ENCODE measurements around the gene EMD. TPM values are rescaled to one million over a fixed set of nuclear protein-coding genes. Genes with fewer than 3 reads are reported as not detected.
"Not testable (repeated sequence)": the region's sequence is repeated elsewhere in the genome, so short reads cannot be mapped to it uniquely, and the experiment has no call there.

EMD gene
- total RNA-seq, 1 donor, result 39.3 TPM

- H3K4me3 ChIP-seq (ENCODE audit: low read length), result no peak overlapping the region
- H3K9me3 ChIP-seq (ENCODE audit: low read depth, low read length), result no peaks in the 10 kb centered on the region
- H3K27me3 ChIP-seq (ENCODE audit: insufficient read depth, low read length), result no peaks in the 10 kb centered on the region
- H3K4me1 ChIP-seq (ENCODE audit: insufficient read depth, low read length), result peaks cover 39% of the 10 kb centered on the region
Measured at GRCh38 chrX:154373340-154374306, 5.5 kb upstream of the EMD start.

- peaks cover 39% of the 10 kb centered on the region for H3K4me1 ChIP-seq (ENCODE audit: insufficient read depth, low read length)
Measured at GRCh38 chrX:154374313-154375155, 4.6 kb upstream of the EMD start, which contains the start of gene FLNA. TSS of gene FLNA (minus strand) at chrX:154374634. CDS start at chrX:154371245, 3,389 bp downstream.

GRCh38 chrX:154375156-154375504 lies 4.0 kb upstream of the EMD start:
- peaks cover 44% of the 10 kb centered on the region for H3K4me1 ChIP-seq (ENCODE audit: insufficient read depth, low read length)

More at GRCh38 chrX:154374313-154375155, 4.6 kb upstream of the EMD start, which contains the start of gene FLNA:
- no peak within 1 kb of the TSS for H3K4me3 ChIP-seq (ENCODE audit: low read length)
- no peaks in the 10 kb centered on the region for H3K27me3 ChIP-seq (ENCODE audit: insufficient read depth, low read length)
- no peaks in the 10 kb centered on the region for H3K9me3 ChIP-seq (ENCODE audit: low read depth, low read length)

GRCh38 chrX:154376774-154377173 lies 2.3 kb upstream of the EMD start:
- Histone ChIP-seq H3K4me3 (ENCODE audit: low read length) (no peak overlapping the region), H3K4me1 (ENCODE audit: insufficient read depth, low read length) (peaks cover 51% of the 10 kb centered on the region), H3K9me3 (ENCODE audit: low read depth, low read length) (no peaks in the 10 kb centered on the region), H3K27me3 (ENCODE audit: insufficient read depth, low read length) (no peaks in the 10 kb centered on the region)

More at GRCh38 chrX:154375156-154375504, 4.0 kb upstream of the EMD start:
- Histone ChIP-seq H3K4me3 (ENCODE audit: low read length) (no peak overlapping the region), H3K9me3 (ENCODE audit: low read depth, low read length) (no peaks in the 10 kb centered on the region), H3K27me3 (ENCODE audit: insufficient read depth, low read length) (no peaks in the 10 kb centered on the region)

- Histone ChIP-seq H3K9me3 (ENCODE audit: low read depth, low read length) (no peaks in the 10 kb centered on the region), H3K4me1 (ENCODE audit: insufficient read depth, low read length) (peaks cover 37% of the 10 kb centered on the region), H3K27me3 (ENCODE audit: insufficient read depth, low read length) (no peaks in the 10 kb centered on the region), H3K4me3 (ENCODE audit: low read length) (peak overlapping the region; percentile 28)
Measured at GRCh38 chrX:154378059-154378798, 866 bp upstream of the EMD start.

- H3K9me3 ChIP-seq (ENCODE audit: low read depth, low read length), result no peaks in the 10 kb centered on the region
- peak overlapping the region; percentile 65 for H3K4me3 ChIP-seq (ENCODE audit: low read length)
- H3K27me3 ChIP-seq (ENCODE audit: insufficient read depth, low read length), result no peaks in the 10 kb centered on the region
- peaks cover 31% of the 10 kb centered on the region for H3K4me1 ChIP-seq (ENCODE audit: insufficient read depth, low read length)
Measured at GRCh38 chrX:154379569-154379951, 465 bp downstream of the EMD start.

GRCh38 chrX:154380153-154380552 lies 1.1 kb downstream of the EMD start:
- H3K27me3 ChIP-seq (ENCODE audit: insufficient read depth, low read length), result no peaks in the 10 kb centered on the region
- peak overlapping the region; percentile 65 for H3K4me3 ChIP-seq (ENCODE audit: low read length)
- H3K9me3 ChIP-seq (ENCODE audit: low read depth, low read length), result no peaks in the 10 kb centered on the region
- H3K4me1 ChIP-seq (ENCODE audit: insufficient read depth, low read length), result peaks cover 28% of the 10 kb centered on the region

GRCh38 chrX:154380787-154381186 lies 1.7 kb downstream of the EMD start:
- Histone ChIP-seq H3K27me3 (ENCODE audit: insufficient read depth, low read length) (no peaks in the 10 kb centered on the region), H3K9me3 (ENCODE audit: low read depth, low read length) (no peaks in the 10 kb centered on the region), H3K4me1 (ENCODE audit: insufficient read depth, low read length) (peaks cover 28% of the 10 kb centered on the region), H3K4me3 (ENCODE audit: low read length) (no peak overlapping the region)

- H3K4me3 ChIP-seq (ENCODE audit: low read length), result no peak overlapping the region
- no peaks in the 10 kb centered on the region for H3K9me3 ChIP-seq (ENCODE audit: low read depth, low read length)
- H3K4me1 ChIP-seq (ENCODE audit: insufficient read depth, low read length), result peaks cover 28% of the 10 kb centered on the region
- H3K27me3 ChIP-seq (ENCODE audit: insufficient read depth, low read length), result no peaks in the 10 kb centered on the region
Measured at GRCh38 chrX:154381271-154381670, 2.2 kb downstream of the EMD start.

GRCh38 chrX:154382483-154383069 lies 3.5 kb downstream of the EMD start:
- Histone ChIP-seq H3K4me3 (ENCODE audit: low read length) (no peak overlapping the region), H3K9me3 (ENCODE audit: low read depth, low read length) (no peaks in the 10 kb centered on the region), H3K27me3 (ENCODE audit: insufficient read depth, low read length) (no peaks in the 10 kb centered on the region), H3K4me1 (ENCODE audit: insufficient read depth, low read length) (peaks cover 24% of the 10 kb centered on the region)

GRCh38 chrX:154383359-154384283 lies 4.5 kb downstream of the EMD start:
- Histone ChIP-seq H3K27me3 (ENCODE audit: insufficient read depth, low read length) (no peaks in the 10 kb centered on the region), H3K9me3 (ENCODE audit: low read depth, low read length) (no peaks in the 10 kb centered on the region), H3K4me1 (ENCODE audit: insufficient read depth, low read length) (peaks cover 18% of the 10 kb centered on the region), H3K4me3 (ENCODE audit: low read length) (no peak overlapping the region)

GRCh38 chrX:154384284-154384892 lies 5.3 kb downstream of the EMD start:
- Histone ChIP-seq H3K9me3 (ENCODE audit: low read depth, low read length) (no peaks in the 10 kb centered on the region), H3K4me1 (ENCODE audit: insufficient read depth, low read length) (peaks cover 18% of the 10 kb centered on the region), H3K4me3 (ENCODE audit: low read length) (no peak overlapping the region), H3K27me3 (ENCODE audit: insufficient read depth, low read length) (no peaks in the 10 kb centered on the region)

- not testable (repeated sequence) for H3K4me3 ChIP-seq (ENCODE audit: low read length); H3K27me3 ChIP-seq (ENCODE audit: insufficient read depth, low read length); H3K9me3 ChIP-seq (ENCODE audit: low read depth, low read length); H3K4me1 ChIP-seq (ENCODE audit: insufficient read depth, low read length)
Measured at GRCh38 chrX:154388094-154388493, 9.0 kb downstream of the EMD start.
